ENCODE results near the gene KCNMA1. TPM values are rescaled to one million over a fixed set of nuclear protein-coding genes. Genes with fewer than 3 reads are reported as not detected.

KCNMA1 gene
- total and polyA plus RNA-seq, 7 donors = 15.3 to 427 (median 256) TPM

DNA sequence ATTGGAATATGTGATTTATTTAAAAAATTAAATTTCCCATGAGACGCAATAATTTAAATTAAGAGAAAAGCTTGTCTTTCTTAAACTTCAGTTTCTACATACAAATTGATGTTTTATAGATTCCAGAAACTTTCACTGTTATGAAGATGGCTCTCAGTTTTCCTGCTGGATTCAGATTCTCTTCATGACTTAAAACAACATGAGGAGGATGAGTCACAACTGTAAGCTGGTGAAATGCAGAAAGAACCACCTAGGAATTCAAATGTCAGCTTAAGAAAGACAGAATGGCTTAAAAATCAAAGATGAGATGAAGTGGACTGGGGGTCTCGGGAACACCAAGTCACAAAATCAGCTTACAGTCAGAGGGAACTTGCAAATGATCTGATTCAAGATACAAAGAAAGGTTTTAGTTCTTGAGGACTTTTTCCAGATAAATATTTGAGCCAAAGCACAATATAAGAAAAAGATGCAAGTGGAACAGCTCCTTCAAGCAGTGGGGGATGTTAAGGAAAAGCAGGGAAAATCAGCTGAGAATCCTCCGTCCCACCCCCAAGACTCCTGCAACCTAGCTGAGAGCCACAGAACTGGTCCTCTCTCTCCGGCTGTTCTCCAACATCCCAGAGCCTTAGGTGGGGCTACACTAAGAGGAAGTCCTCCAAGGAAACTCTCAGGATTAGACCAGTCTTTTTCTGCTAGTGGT is 279.8 kb downstream of the KCNMA1 start:
- intact Hi-C loops (cut with DNase I) = no loop called here
- 87 to 89% methylated on average over 4 of the region's 4 CpGs for WGBS, 2 donors
- peak overlapping the region; percentile 27 to 70 (median 50) for H3K27ac ChIP-seq

DNA sequence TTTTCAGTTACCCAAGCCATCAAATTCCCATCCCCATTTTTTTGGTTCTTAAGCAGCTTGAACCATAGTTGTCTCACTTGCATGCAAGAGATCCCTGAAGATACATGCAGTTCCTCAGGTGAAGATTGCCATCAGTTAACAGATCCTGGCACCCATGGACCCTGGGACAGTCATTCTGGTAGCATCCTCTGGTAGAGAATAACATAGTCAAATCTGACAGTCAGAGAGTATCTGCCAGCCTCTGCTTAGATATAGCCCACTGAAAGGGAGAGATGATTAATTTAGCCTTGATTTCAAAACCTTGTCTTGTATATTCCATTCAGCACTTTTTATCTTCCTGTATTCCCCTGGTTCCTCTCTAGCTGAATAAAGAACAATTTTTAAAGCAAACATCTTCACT is 280.4 kb downstream of the KCNMA1 start:
- Histone ChIP-seq H3K9me3 (no peaks in the 10 kb centered on the region), H3K4me3 (no peak overlapping the region), H3K4me1 (peaks cover 0 to 42% (median 20%) of the 10 kb centered on the region in 4 donors), H3K36me3 (no peaks in the 10 kb centered on the region), H3K27ac (peak overlapping the region in 3 of 4 donors; percentile 20 to 70 (median 63)), H3K27me3 (no peaks in the 10 kb centered on the region)
- intact Hi-C loops (cut with DNase I) = no loop called here
- TF ChIP-seq POLR2A (IDR thresholded peaks at IDR 0.05) = no peak
- no peak for TF ChIP-seq EP300 (IDR thresholded peaks at IDR 0.05)
- no peak for TF ChIP-seq CTCF (IDR thresholded peaks at IDR 0.05)
- TF ChIP-seq POLR2AphosphoS5 (IDR thresholded peaks at IDR 0.05) = no peak
- DNase-seq = no peak

More for the DNA sequence above, 279.8 kb downstream of the KCNMA1 start:
- peaks cover 0 to 37% (median 17%) of the 10 kb centered on the region in 4 donors for H3K4me1 ChIP-seq
- no peaks in the 10 kb centered on the region for H3K9me3 ChIP-seq
- no peak for DNase-seq
- H3K4me3 ChIP-seq = no peak overlapping the region
- H3K27me3 ChIP-seq = no peaks in the 10 kb centered on the region
- no peaks in the 10 kb centered on the region for H3K36me3 ChIP-seq
- TF ChIP-seq EP300 (IDR thresholded peaks at IDR 0.05) (no peak), POLR2AphosphoS5 (IDR thresholded peaks at IDR 0.05) (peak in 1 of 4 donors; percentile 8)

DNA sequence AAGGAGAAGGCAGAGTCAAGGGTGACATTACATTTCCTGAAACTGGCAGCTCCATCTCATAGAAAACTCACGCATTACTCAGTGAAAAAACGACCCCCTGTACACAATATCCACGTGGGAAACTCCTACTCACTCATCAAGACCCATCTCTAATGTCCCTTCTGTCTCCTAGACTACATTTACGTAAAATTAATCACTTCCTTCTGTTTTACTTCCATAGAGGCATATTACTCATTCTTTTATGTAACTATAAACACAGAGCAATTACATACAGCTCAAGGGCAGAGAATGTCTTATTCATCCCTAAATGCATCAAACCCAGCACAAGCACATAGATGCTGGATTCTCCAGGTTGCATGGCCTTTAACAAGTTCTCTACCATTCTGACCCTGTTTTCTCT is 281.8 kb downstream of the KCNMA1 start:
- intact Hi-C loops (cut with DNase I) = no loop called here
- no peak overlapping the region for H3K27ac ChIP-seq
- no peaks in the 10 kb centered on the region for H3K36me3 ChIP-seq
- WGBS, 2 donors = 53 to 66% methylated on average over 4 of the region's 4 CpGs
- H3K27me3 ChIP-seq = no peaks in the 10 kb centered on the region
- DNase-seq = no peak
- H3K9me3 ChIP-seq = no peaks in the 10 kb centered on the region
- TF ChIP-seq POLR2A (IDR thresholded peaks at IDR 0.05) (no peak), CTCF (IDR thresholded peaks at IDR 0.05) (no peak), EP300 (IDR thresholded peaks at IDR 0.05) (no peak), POLR2AphosphoS5 (IDR thresholded peaks at IDR 0.05) (no peak)
- no peak overlapping the region for H3K4me3 ChIP-seq
- peaks cover 0 to 54% (median 33%) of the 10 kb centered on the region in 4 donors for H3K4me1 ChIP-seq

DNA sequence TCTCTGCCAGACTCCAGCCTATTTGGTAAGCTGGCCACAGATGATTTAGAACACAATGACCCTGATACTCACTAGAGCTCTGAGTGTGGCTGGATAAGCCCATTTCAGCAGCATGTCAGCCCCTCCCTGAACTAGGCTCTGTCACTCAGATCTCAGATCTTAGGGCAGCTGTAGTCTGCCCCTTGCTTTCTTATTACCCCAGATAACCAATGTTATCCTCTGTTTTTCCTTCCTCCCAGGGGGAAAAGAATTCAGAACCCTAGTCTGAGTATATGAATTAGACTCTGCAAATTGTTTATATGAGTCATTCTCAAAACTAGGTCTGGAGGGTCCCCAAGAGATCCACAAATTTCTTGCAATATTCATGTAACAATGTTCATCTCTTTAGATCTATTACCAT is 286.2 kb downstream of the KCNMA1 start:
- intact Hi-C loops (cut with DNase I) = no loop called here
- no peaks in the 10 kb centered on the region for H3K27me3 ChIP-seq
- H3K9me3 ChIP-seq = no peaks in the 10 kb centered on the region
- H3K4me3 ChIP-seq = no peak overlapping the region
- no peaks in the 10 kb centered on the region for H3K36me3 ChIP-seq
- DNase-seq = no peak
- TF ChIP-seq CTCF (IDR thresholded peaks at IDR 0.05) = no peak
- TF ChIP-seq POLR2AphosphoS5 (IDR thresholded peaks at IDR 0.05) = peak in 1 of 4 donors; percentile 7
- H3K4me1 ChIP-seq = peaks cover 0 to 44% (median 26%) of the 10 kb centered on the region in 4 donors
- peak overlapping the region in 2 of 4 donors; percentile 58 to 68 for H3K27ac ChIP-seq

GRCh38 chr10:77350711-77351119 is 286.9 kb downstream of the KCNMA1 start:
- TF ChIP-seq POLR2AphosphoS5 (IDR thresholded peaks at IDR 0.05) (peak in 1 of 4 donors; percentile 58), POLR2A (IDR thresholded peaks at IDR 0.05) (no peak)
- no peak overlapping the region for H3K4me3 ChIP-seq
- 29 to 67% methylated on average over 1 of the region's 1 CpG for WGBS, 2 donors
- no peaks in the 10 kb centered on the region for H3K36me3 ChIP-seq
- H3K9me3 ChIP-seq = no peaks in the 10 kb centered on the region
- H3K27me3 ChIP-seq = no peaks in the 10 kb centered on the region
- intact Hi-C loops (cut with DNase I) = no loop called here
- H3K27ac ChIP-seq = peak overlapping the region in 2 of 4 donors; percentile 58 to 68
- peaks cover 0 to 44% (median 26%) of the 10 kb centered on the region in 4 donors for H3K4me1 ChIP-seq
- DNase-seq = peak; percentile 76
